ENCODE results near the gene CACNA1C.

DNA sequence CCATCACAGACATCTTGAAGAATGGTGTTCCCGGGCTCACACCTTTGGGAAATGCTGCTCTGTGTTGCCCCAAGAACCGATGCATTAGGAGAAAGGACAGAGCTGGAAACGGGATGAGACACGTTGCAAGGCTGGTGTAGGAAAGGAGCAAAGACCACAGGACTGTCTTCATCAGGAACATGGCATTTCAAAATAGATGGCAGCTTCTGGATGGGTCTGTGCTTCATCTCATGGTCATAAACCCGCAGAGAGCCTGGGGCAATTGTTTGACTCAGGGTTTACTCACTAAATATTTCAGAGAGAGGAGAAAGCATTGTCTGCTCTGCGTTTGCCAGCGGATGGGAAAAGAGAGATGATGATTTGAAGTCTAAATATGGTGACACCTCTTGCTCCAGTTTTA, 76.3 kb downstream of the CACNA1C start:
- TF ChIP-seq, protein P1, sequence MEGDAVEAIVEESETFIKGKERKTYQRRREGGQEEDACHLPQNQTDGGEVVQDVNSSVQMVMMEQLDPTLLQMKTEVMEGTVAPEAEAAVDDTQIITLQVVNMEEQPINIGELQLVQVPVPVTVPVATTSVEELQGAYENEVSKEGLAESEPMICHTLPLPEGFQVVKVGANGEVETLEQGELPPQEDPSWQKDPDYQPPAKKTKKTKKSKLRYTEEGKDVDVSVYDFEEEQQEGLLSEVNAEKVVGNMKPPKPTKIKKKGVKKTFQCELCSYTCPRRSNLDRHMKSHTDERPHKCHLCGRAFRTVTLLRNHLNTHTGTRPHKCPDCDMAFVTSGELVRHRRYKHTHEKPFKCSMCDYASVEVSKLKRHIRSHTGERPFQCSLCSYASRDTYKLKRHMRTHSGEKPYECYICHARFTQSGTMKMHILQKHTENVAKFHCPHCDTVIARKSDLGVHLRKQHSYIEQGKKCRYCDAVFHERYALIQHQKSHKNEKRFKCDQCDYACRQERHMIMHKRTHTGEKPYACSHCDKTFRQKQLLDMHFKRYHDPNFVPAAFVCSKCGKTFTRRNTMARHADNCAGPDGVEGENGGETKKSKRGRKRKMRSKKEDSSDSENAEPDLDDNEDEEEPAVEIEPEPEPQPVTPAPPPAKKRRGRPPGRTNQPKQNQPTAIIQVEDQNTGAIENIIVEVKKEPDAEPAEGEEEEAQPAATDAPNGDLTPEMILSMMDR (IDR thresholded peaks at IDR 0.05 in 2 of 3, conservative IDR thresholded peaks at IDR 0.05 in 1 of 3; ENCODE audit: control insufficient read depth in 2 of 3, extremely low read depth in 1 of 3, insufficient read depth in 1 of 3, low read depth in 3 of 3, low read length in 3 of 3): no peak
- TF ChIP-seq, protein P2, sequence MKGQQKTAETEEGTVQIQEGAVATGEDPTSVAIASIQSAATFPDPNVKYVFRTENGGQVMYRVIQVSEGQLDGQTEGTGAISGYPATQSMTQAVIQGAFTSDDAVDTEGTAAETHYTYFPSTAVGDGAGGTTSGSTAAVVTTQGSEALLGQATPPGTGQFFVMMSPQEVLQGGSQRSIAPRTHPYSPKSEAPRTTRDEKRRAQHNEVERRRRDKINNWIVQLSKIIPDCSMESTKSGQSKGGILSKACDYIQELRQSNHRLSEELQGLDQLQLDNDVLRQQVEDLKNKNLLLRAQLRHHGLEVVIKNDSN (IDR thresholded peaks at IDR 0.05; ENCODE audit: borderline replicate concordance, extremely low read length, insufficient read depth, low read depth, low read length): no peak
- TF ChIP-seq SREBF1 (IDR thresholded peaks at IDR 0.05; ENCODE audit: low read length) (no peak), KAT2A (conservative IDR thresholded peaks at IDR 0.05; ENCODE audit: control insufficient read depth, low read depth, low read length) (no peak), REST (IDR thresholded peaks at IDR 0.05; ENCODE audit: low read depth, low read length) (no peak), TBL1XR1 (IDR thresholded peaks at IDR 0.05; ENCODE audit: low read depth, low read length) (no peak), E2F4 (IDR thresholded peaks at IDR 0.05; ENCODE audit: low read depth, low read length) (no peak), ZBTB33 (IDR thresholded peaks at IDR 0.05) (no peak), TCF7 (IDR thresholded peaks at IDR 0.05; ENCODE audit: borderline replicate concordance) (no peak), RAD21 (IDR thresholded peaks at IDR 0.05; ENCODE audit: insufficient read depth, low read depth, low read length) (no peak)

Data from GM12878 (cell line).